Activated T-helper 1 cell treated with anti-CD3 and anti-CD28 coated beads, Interleukin-12 subunit alpha, Interleukin-12 subunit beta, Interleukin-2, Interleukin-4 antibody, amounts not matched to agents 30 ng/mL and 10 ng/mL and 1 ng/mL, durations not matched to agents 14 hours and 24 hours and 36 hours (primary cell): ENCODE data around the gene ENTPD6. TPM values are rescaled to one million over a fixed set of nuclear protein-coding genes. Genes with fewer than 3 reads are reported as not detected.

ENCODE experiments used
- DNase-seq: peaks from one replicate; pipeline ENCODE4 v3.0.0; 2021; ENCODE audit warnings: low spot score
- H3K27ac Mint-ChIP-seq: one replicate; pipeline ENCODE4 v1.8.0; 2021; ENCODE audit warnings: mild to moderate bottlenecking, mixed read lengths
- H3K27me3 Mint-ChIP-seq: one replicate; pipeline ENCODE4 v1.8.0; 2022; ENCODE audit warnings: mild to moderate bottlenecking, moderate library complexity, mixed read lengths; ENCODE audit not compliant: insufficient read depth
- H3K36me3 Mint-ChIP-seq: one replicate; pipeline ENCODE4 v1.8.0; 2021; ENCODE audit warnings: low read depth, mixed read lengths
- H3K4me1 Mint-ChIP-seq: one replicate; pipeline ENCODE4 v1.8.0; 2021; ENCODE audit warnings: low read depth, mixed read lengths
- H3K4me3 Mint-ChIP-seq: one replicate; pipeline ENCODE4 v1.8.0; 2021; ENCODE audit warnings: mild to moderate bottlenecking, moderate library complexity, mixed read lengths
- H3K9me3 Mint-ChIP-seq: one replicate; pipeline ENCODE4 v1.8.0; 2021; ENCODE audit warnings: mixed read lengths
- intact Hi-C: fragments of 100-400 bp; cut with micrococcal nuclease; formaldehyde crosslinking; loops from one replicate; pipeline ENCODE4 v1.15.1; 2024
- total RNA-seq: library from RNA; stranded (reverse); gene quantifications from 2 replicates; pipeline ENCODE4 v1.2.3, GENCODE V29; 2022

The ENTPD6 gene
- total RNA-seq, 1 donor from 2014 or later = 43.5 TPM

- Mint-ChIP-seq H3K4me1 (peaks cover 20% of the 10 kb centered on the region), H3K9me3 (no peaks in the 10 kb centered on the region), H3K36me3 (no peaks in the 10 kb centered on the region), H3K4me3 (peak overlapping the region; percentile 91), H3K27ac (no peak overlapping the region), H3K27me3 (peaks cover 6% of the 10 kb centered on the region)
- intact Hi-C loops = no loop called here
- no peak for DNase-seq
Measured at GRCh38 chr20:25194333-25194972, 1.1 kb upstream of the ENTPD6 start.

GRCh38 chr20:25195962-25196785 is 662 bp downstream of the ENTPD6 start:
- peak overlapping the region; percentile 91 for H3K4me3 Mint-ChIP-seq
- intact Hi-C loops = loop anchor here (1.0 to 5.0 kb wide), 10 partner anchors 36 to 1149 kb away; partner anchors contain the start of genes ABHD12, APMAP, GINS1 and PYGB
- DNase-seq = no peak
- no peaks in the 10 kb centered on the region for H3K9me3 Mint-ChIP-seq
- peak overlapping the region; percentile 81 for H3K27ac Mint-ChIP-seq
- no peaks in the 10 kb centered on the region for H3K36me3 Mint-ChIP-seq
- H3K4me1 Mint-ChIP-seq = peaks cover 20% of the 10 kb centered on the region
- no peaks in the 10 kb centered on the region for H3K27me3 Mint-ChIP-seq

GRCh38 chr20:25196786-25197120 is 1.2 kb downstream of the ENTPD6 start:
- Mint-ChIP-seq H3K9me3 (no peaks in the 10 kb centered on the region), H3K27ac (no peak overlapping the region), H3K27me3 (no peaks in the 10 kb centered on the region), H3K4me3 (peak overlapping the region; percentile 91), H3K4me1 (peaks cover 20% of the 10 kb centered on the region), H3K36me3 (no peaks in the 10 kb centered on the region)
- intact Hi-C loops = loop anchor here (1.0 to 5.0 kb wide), 4 partner anchors 116 to 1149 kb away; partner anchors contain the start of genes GINS1 and ZNF337
- no peak for DNase-seq

GRCh38 chr20:25197183-25197869 is 1.8 kb downstream of the ENTPD6 start:
- Mint-ChIP-seq H3K9me3 (no peaks in the 10 kb centered on the region), H3K36me3 (no peaks in the 10 kb centered on the region), H3K27ac (peak overlapping the region; percentile 7), H3K4me3 (peak overlapping the region; percentile 91), H3K4me1 (peaks cover 20% of the 10 kb centered on the region), H3K27me3 (no peaks in the 10 kb centered on the region)
- no peak for DNase-seq
- intact Hi-C loops = loop anchor here (5.0 kb wide), 3 partner anchors 115 to 1150 kb away; partner anchors contain the start of gene ZNF337

- Mint-ChIP-seq H3K4me3 (peak overlapping the region; percentile 91), H3K9me3 (no peaks in the 10 kb centered on the region), H3K4me1 (peaks cover 20% of the 10 kb centered on the region), H3K36me3 (no peaks in the 10 kb centered on the region), H3K27ac (no peak overlapping the region), H3K27me3 (no peaks in the 10 kb centered on the region)
- intact Hi-C loops = loop anchor here (5.0 kb wide), 3 partner anchors 114 to 1151 kb away; partner anchors contain the start of gene ZNF337
- no peak for DNase-seq
Measured at GRCh38 chr20:25197870-25198190, 2.3 kb downstream of the ENTPD6 start.

GRCh38 chr20:25198663-25199383 is 3.3 kb downstream of the ENTPD6 start:
- intact Hi-C loops = loop anchor here (5.0 kb wide), 3 partner anchors 113 to 1152 kb away; partner anchors contain the start of gene ZNF337
- H3K4me1 Mint-ChIP-seq = peaks cover 20% of the 10 kb centered on the region
- peak overlapping the region; percentile 45 for H3K27ac Mint-ChIP-seq
- no peaks in the 10 kb centered on the region for H3K27me3 Mint-ChIP-seq
- DNase-seq = no peak
- H3K36me3 Mint-ChIP-seq = no peaks in the 10 kb centered on the region
- H3K4me3 Mint-ChIP-seq = no peak overlapping the region
- H3K9me3 Mint-ChIP-seq = no peaks in the 10 kb centered on the region

GRCh38 chr20:25199473-25200260 is 4.2 kb downstream of the ENTPD6 start:
- no peak for DNase-seq
- Mint-ChIP-seq H3K9me3 (no peaks in the 10 kb centered on the region), H3K27ac (no peak overlapping the region), H3K36me3 (no peaks in the 10 kb centered on the region), H3K27me3 (no peaks in the 10 kb centered on the region), H3K4me1 (peaks cover 20% of the 10 kb centered on the region), H3K4me3 (no peak overlapping the region)
- intact Hi-C loops = loop anchor here (5.0 kb wide), 3 partner anchors 113 to 1152 kb away; partner anchors contain the start of gene ZNF337

- intact Hi-C loops = no loop called here
- Mint-ChIP-seq H3K4me3 (no peak overlapping the region), H3K36me3 (no peaks in the 10 kb centered on the region), H3K9me3 (no peaks in the 10 kb centered on the region), H3K27ac (no peak overlapping the region), H3K4me1 (no peaks in the 10 kb centered on the region), H3K27me3 (no peaks in the 10 kb centered on the region)
- no peak for DNase-seq
Measured at GRCh38 chr20:25203089-25203488, 7.6 kb downstream of the ENTPD6 start.

GRCh38 chr20:25203871-25204320 is 8.4 kb downstream of the ENTPD6 start:
- no peaks in the 10 kb centered on the region for H3K4me1 Mint-ChIP-seq
- no peak for DNase-seq
- H3K4me3 Mint-ChIP-seq = no peak overlapping the region
- H3K36me3 Mint-ChIP-seq = no peaks in the 10 kb centered on the region
- intact Hi-C loops = no loop called here
- no peak overlapping the region for H3K27ac Mint-ChIP-seq
- no peaks in the 10 kb centered on the region for H3K27me3 Mint-ChIP-seq
- H3K9me3 Mint-ChIP-seq = no peaks in the 10 kb centered on the region

GRCh38 chr20:25204550-25205276 is 9.2 kb downstream of the ENTPD6 start:
- Mint-ChIP-seq H3K27ac (no peak overlapping the region), H3K4me1 (no peaks in the 10 kb centered on the region), H3K27me3 (no peaks in the 10 kb centered on the region)

GRCh38 chr20:25205277-25206062 is 10.0 kb downstream of the ENTPD6 start:
- H3K9me3 Mint-ChIP-seq = no peaks in the 10 kb centered on the region
- intact Hi-C loops = no loop called here
- no peak overlapping the region for H3K27ac Mint-ChIP-seq
- no peaks in the 10 kb centered on the region for H3K36me3 Mint-ChIP-seq
- no peak for DNase-seq
- no peaks in the 10 kb centered on the region for H3K27me3 Mint-ChIP-seq
- no peak overlapping the region for H3K4me3 Mint-ChIP-seq
- H3K4me1 Mint-ChIP-seq = no peaks in the 10 kb centered on the region

More at GRCh38 chr20:25204550-25205276, 9.2 kb downstream of the ENTPD6 start:
- no peaks in the 10 kb centered on the region for H3K9me3 Mint-ChIP-seq
- intact Hi-C loops = no loop called here
- DNase-seq = no peak
- no peak overlapping the region for H3K4me3 Mint-ChIP-seq
- no peaks in the 10 kb centered on the region for H3K36me3 Mint-ChIP-seq
